Middle frontal gyrus (tissue), 1 donor: ENCODE data around the gene SLC25A15.
"Not testable (repeated sequence)": the region's sequence is repeated elsewhere in the genome, so short reads cannot be mapped to it uniquely, and the experiment has no call there.

Source experiments
- DNase-seq: peaks from one replicate; pipeline ENCODE4 v3.0.0-alpha.2; 2015; ENCODE audit warnings: low spot score; ENCODE audit errors: extremely low spot score

Gene SLC25A15

GRCh38 chr13:40780822-40781401 is 8.5 kb upstream of the SLC25A15 start:
- DNase-seq: no peak

- no peak for DNase-seq
These were observed 7.7 kb upstream of the SLC25A15 start for GRCh38 chr13:40781717-40782116.

GRCh38 chr13:40782971-40783370 is 6.4 kb upstream of the SLC25A15 start:
- DNase-seq: not testable (repeated sequence)

- no peak for DNase-seq
These were observed 4.9 kb upstream of the SLC25A15 start for GRCh38 chr13:40784540-40784939.

GRCh38 chr13:40786568-40786996 is 2.8 kb upstream of the SLC25A15 start:
- no peak for DNase-seq

- no peak for DNase-seq
These were observed 2.3 kb upstream of the SLC25A15 start for GRCh38 chr13:40787062-40787461.

GRCh38 chr13:40788540-40789274 is 704 bp upstream of the SLC25A15 start:
- DNase-seq: not testable (repeated sequence)

- DNase-seq: no peak
These were observed 774 bp downstream of the SLC25A15 start for GRCh38 chr13:40790154-40790616.

GRCh38 chr13:40792284-40793051 is 3.1 kb downstream of the SLC25A15 start:
- DNase-seq: no peak

GRCh38 chr13:40793339-40793738 is 3.9 kb downstream of the SLC25A15 start:
- DNase-seq: no peak

- DNase-seq: no peak
These were observed 5.3 kb downstream of the SLC25A15 start for GRCh38 chr13:40794414-40795368.

- DNase-seq: no peak
These were observed 7.2 kb downstream of the SLC25A15 start for GRCh38 chr13:40796649-40797048.

GRCh38 chr13:40798380-40798779 is 9.0 kb downstream of the SLC25A15 start:
- no peak for DNase-seq

GRCh38 chr13:40799508-40799907 is 10.1 kb downstream of the SLC25A15 start:
- no peak for DNase-seq

GRCh38 chr13:40800559-40800958 is 11.1 kb downstream of the SLC25A15 start:
- DNase-seq: no peak

- no peak for DNase-seq
These were observed 12.1 kb downstream of the SLC25A15 start for GRCh38 chr13:40801255-40802217.

GRCh38 chr13:40803316-40803715 is 13.9 kb downstream of the SLC25A15 start:
- DNase-seq: no peak

- no peak for DNase-seq
These were observed 16.8 kb downstream of the SLC25A15 start for GRCh38 chr13:40806241-40806640.

- no peak for DNase-seq
These were observed 20.1 kb downstream of the SLC25A15 start for GRCh38 chr13:40809471-40809870.

GRCh38 chr13:40812102-40812501 is 22.7 kb downstream of the SLC25A15 start:
- DNase-seq: no peak
